HG02981 (cell line): Measurements from ENCODE around the gene GGA2.
"Not testable (repeated sequence)": the region's sequence is repeated elsewhere in the genome, so short reads cannot be mapped to it uniquely, and the experiment has no call there.

Experiments
- ATAC-seq: cut with Tn5 transposase; IDR thresholded peaks from one replicate; pipeline ENCODE4 v1.9.1; 2021; ENCODE audit warnings: mild to moderate bottlenecking, moderate library complexity; ENCODE audit not compliant: unreplicated experiment

GGA2 gene

DNA sequence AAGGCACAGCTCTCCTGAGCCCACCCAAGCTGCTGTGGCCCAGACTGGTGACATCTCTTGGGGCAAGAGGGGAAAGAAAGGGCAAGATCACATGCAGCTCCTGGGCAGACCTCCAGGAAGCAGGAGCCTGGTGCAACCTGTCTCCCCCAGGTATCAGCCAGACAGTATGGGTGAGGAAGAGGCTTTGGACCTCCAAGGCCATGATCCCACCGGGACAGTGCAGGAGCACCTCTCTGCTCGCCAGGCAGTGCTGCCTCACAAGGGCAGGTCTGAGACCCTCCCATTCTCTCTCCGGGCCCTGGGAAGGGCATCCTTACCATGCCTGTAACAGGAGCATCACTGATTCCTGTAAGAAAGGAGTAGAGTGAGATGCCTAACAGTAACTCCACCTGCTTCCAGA lies 31.7 kb downstream of the GGA2 start:
- no peak for ATAC-seq

DNA sequence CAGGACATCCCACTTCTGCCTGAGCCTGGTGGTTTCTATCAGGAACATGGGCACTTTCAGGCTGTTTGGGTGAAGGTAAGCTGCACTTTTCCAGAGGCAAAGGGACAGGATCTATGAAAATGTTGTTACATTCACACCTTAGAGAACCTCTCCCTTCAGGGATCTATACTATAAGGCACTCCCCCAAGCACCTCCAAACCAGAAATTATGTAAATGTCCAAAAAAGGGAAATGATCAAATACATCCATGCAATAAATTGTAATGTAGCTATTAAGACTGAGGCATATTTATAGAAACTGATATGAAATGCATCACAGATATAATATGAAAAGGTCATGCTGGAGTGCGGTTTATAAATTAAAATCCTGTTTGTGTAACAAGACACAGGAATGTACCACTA lies 34.0 kb downstream of the GGA2 start:
- ATAC-seq: no peak

DNA sequence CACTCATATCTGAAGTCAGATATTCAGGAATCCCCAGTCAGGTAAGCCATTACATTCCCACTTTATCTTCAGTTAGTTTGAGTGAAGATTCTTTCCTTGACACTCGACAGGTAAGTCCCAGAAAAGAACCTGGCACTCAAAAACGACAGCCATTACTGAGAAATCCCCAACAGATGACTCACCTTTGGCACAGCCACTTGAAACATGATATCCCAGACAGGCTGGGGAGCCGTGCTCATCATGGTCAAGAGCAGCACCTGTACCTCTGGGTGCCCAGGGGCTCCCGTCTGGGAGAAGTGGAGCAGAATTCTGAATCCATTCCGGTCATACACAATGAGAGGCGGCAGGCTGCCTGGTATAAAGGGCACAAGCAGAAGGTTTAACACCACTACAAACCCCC lies 40.5 kb downstream of the GGA2 start:
- no peak for ATAC-seq

DNA sequence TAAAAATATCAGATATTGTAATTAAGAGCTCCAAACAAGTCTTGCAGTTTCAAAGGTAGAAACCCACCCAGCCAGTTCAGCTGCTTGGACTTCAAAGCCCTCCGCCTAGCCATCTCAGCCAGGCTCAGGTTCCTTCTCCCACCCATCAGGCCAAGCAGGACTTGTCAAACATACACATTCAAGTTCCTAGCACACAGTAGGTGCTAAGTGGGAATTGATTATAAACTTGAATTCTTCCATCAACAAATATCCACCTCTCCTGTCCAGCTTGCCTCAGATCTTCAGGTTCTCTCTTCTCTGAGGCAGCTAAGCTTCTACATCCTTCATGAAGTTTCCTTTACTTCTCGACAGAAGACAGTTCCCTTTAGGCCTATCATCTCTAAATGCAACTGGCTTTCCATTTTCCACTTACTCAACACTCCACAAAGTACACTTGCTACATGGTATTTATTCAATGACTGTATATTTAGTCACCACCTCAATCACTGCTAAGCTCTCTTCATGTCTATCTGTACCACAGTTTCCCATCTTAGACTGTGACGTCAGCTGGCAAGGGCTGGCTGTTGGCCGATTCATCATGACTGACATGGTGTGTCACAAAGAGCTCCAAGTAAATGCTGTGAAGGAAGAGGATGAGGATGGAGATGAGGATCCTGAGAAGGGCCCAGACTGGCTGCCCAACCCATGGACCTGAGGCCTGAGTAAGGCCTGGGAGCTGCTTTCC lies 44.0 kb downstream of the GGA2 start:
- no peak for ATAC-seq

DNA sequence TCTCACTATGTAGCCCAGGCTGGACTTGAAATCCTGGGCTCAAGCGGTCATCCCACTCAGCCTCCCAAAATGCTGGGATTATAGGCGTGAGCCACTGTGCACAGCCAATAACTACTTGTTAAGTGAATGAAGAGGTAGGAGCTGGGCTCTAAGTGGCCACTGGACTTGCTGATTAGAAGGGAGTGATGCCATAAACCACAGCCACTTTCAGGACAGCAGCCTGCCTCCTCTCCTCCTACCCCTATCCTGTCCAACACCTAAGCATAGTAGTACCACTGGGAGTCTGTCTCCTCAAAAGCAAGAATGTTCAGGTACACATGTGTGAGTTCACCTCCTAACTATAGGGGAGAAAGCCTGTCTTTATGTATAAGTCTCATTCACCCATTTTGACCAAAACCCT lies 45.1 kb downstream of the GGA2 start:
- ATAC-seq: no peak

DNA sequence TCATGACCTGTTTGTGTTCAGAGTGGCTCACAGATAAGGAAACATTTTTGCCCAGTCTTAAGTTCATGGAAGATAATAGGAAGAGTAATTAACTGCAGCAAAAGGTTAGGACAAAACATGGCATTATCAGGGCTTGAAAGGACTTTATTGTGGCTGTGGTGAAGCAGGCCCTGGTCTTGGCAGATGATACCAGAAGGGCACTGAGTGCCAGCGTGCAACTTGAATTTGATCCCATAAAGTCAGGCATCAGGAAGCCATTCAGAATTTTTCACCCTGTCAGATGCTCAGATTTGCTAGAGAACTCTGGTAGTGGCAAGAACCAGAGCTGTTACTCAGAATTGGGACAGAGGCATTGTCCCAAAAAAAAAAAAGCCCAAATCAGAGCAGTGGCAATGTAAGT lies 46.1 kb downstream of the GGA2 start:
- no peak for ATAC-seq

DNA sequence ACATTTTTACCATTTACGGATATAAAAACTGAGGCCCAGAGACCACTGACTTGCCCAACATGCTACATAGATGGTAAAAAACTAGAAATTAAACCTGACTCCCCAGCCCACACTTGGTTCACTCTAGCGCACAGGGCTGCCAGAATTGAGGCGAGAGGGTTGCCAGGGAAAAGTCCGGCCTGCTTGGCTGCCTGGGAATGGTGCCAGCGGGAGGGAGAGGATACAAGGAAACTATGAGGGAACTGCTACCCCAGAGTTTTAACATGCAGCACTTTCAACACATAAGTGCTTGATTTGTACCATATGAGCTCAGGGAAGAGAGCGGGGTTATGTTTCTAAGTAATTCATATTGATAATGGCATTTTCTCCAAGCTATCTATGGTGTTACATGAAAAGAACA lies 47.3 kb downstream of the GGA2 start:
- not testable (repeated sequence) for ATAC-seq

DNA sequence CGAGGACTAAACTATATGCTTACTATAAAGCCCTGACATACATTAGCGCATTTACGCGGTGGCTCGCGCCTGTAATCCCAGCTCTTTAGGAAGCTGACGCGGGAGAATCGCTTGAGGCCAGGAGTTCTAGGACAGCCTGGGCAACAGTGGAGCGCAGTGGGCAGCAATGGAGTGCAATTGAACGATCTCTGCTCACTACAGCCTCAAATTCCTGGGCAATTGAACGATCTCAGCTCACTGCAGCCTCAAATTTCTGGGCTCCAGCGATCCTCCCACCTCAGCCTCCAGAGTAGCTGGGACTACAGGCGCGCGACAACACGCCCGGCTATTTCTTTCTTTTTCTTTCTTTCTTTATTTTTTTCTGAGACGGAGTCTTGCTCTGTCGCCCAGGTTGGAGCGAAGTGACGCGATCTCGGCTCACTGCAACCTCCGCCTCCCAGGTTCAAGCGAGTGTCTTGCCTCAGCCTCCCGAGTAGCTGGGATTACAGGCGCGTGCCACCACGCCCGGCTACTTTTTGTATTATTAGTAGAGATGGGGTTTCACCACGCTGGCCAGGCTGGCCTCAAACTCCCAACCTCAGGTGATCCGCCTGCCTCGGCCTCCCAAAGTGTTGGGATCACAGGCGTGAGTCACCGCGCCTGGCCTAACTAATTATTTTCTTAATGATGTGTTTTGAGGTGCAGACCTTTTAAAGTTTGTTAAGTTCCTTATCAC lies 56.8 kb downstream of the GGA2 start:
- peak; percentile 19 for ATAC-seq

DNA sequence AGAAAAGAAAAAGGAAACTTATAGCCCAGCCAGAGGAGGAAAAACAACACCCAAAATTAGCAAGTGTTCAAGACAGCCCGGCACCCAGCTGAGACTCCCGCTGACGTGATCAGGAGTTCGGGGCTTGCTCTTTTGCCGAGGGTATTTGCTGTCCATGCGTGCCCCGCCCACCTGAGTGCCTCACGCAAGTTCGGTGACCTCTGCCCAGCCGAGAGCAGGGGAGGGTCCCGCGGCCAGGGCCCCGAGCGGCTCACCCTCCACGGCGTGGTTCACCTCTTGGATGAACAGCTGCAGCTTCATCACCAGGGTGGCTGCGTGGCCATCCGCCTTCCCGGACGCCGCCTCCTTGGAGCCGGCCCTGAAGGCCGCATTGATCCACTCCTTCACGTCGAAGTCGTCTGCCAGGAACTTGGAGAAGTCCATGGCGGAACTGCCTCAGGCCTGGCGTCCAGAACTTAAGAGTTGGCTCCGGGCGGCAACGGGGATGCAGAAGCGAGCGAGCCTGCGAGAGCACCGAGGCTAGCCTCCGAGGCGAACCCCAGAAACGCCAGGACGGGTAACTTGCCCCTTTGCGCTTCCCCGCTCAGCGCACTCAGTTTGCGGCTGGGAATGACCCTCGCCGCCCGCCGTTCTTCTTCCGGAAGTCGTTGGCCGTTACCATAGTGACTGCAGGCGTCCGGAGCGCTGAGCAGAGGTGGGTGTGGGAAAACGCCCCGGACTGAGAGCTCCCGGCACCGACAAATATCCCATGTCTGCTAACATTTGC lies 57.5 kb downstream of the GGA2 start, which contains the start of gene COG7:
Gene COG7 (minus strand): TSS at position 618 of the 766 bp plus-strand sequence. CDS start 195 bp downstream, at position 423.
- ATAC-seq: peak; percentile 75

DNA sequence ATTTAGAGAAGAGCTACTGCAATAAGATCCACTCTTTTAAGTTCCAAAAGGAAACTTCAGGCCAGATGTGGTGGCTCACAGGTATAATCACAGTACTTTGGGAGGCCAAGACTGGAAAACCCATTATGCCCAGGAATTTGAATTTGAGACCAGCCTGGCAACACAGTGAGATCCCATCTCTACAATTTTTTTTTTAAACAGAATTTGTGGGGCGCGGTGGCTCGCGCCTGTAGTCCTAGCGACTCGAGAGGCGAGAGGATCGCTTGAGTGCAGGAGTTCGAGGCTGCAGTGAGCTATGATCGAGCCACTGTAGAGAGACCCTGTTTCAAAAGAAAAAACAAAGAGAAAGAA lies 58.1 kb downstream of the GGA2 start:
- ATAC-seq: no peak

DNA sequence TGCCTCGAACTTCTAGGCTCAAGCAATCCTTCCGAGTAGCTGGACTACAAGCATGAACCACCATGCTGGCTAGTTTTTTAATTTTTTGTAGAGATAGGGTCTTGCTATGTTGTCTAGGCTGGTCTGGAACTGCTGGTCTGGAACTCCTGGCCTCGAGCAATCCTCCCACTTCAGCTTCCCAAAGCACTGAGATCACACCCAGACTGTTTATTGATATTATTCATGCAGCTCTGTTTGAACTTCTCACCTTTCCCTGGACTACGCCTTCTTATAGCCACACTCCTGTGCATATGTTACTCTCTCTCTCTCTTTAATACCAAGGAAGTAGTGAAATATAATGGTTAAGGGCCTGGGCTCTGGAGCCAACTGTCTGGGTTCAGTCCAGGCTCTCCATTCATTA lies 61.9 kb downstream of the GGA2 start:
- ATAC-seq: no peak

DNA sequence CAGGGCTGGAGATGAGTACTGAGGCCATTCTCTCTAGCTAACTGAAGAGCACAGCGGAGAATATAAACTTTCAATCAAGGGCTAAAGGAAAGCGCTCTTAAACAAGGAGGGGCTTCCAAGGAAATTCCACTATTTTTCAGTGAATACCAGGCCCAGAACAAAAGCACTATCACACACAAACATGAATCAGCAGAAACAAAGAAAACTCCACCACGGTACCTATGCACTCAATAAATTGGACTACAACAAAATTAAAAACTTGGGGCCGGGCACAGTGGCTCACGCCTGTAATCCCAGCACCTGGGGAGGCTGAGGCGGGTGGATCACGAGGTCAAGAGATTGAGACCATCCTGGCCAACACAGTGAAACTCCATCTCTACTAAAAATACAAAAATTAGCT lies 72.8 kb downstream of the GGA2 start:
- ATAC-seq: not testable (repeated sequence)

DNA sequence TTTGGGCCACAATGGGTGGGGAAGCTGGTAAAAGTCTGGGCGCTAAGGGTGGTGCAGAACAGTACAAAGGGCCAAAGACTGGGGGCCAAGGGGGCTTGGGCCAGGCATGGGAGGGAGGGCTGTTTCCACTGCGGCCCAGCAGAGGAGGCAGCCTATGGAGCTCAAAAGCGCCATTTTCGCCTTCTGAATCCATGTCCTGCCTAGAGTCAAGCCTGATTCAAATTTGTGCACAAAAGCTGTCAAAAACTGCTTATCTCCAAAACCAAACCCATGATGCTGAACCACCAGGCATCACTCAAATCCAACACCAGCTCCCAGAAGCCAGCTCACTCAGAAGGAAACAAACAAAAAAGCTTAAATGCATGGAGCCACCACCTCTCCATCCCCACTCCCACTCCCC lies 73.3 kb downstream of the GGA2 start:
- ATAC-seq: no peak

DNA sequence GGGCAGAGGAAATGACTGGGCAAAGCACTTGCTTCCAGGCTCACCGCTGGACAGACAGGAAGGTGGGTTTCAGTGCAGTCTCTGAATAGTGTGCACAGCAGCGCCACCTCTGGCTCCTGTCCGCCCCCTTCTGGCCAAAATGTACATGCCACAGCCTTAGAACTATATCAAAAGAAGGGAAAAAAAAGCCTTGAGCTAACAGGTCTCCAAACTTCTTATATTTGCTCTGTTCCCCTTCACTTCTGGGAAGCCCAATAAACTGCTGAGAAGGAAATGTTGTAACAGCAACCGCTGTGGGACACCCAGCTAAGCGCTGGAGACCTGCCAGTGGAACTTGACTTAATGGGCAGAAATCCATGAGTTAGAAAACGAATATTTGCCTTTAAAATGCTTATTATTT lies 74.8 kb downstream of the GGA2 start:
- ATAC-seq: peak; percentile 57

DNA sequence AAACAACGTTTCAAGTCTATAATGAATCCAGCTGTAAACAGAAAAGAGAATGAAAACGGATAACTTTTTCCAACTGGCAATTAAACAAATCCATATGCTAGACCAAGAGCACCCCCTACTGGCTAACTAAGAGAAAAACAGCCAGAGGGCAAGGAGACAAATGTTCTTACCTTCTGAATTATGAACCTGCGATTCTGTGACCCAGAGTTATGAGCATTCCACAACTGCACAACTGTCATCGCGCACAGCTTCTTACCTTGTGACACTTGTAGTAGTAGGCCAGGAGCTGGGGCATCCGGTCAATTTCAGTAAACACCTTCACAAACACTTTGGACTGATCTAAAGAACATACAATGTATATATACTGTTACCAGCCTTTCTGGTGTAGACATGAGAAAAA lies 75.9 kb downstream of the GGA2 start:
- no peak for ATAC-seq

DNA sequence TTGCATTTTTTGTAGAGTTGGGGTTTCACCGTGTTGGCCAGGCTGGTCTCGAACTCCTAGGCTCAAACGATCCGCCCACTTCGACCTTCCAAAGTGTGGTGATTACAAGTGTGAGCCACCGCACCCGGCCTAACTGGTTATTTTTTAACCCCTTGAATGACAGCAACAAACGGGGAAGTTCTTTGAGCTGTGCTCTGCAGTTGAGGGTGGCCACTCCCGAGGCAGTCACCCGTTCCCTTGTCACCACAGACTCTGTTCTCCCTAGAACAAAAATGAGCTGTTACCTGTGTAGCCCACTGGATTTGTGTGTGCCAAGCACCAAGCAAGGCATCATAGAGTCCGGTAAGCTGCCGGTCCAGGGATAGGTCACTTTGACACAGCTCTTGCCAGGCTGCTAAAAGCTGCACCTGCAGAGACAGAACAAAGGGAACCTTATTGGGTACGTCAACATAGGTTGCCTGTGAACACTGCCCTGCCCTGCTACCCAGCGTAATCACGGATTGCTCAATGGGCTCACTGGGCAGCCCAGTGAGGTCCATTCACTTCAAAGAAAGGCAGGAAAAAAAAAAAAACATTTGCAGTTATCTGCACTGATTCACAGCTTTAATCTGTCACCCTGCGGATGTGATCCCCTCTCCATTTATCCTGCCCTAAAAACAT lies 76.9 kb downstream of the GGA2 start:
- ATAC-seq: no peak

DNA sequence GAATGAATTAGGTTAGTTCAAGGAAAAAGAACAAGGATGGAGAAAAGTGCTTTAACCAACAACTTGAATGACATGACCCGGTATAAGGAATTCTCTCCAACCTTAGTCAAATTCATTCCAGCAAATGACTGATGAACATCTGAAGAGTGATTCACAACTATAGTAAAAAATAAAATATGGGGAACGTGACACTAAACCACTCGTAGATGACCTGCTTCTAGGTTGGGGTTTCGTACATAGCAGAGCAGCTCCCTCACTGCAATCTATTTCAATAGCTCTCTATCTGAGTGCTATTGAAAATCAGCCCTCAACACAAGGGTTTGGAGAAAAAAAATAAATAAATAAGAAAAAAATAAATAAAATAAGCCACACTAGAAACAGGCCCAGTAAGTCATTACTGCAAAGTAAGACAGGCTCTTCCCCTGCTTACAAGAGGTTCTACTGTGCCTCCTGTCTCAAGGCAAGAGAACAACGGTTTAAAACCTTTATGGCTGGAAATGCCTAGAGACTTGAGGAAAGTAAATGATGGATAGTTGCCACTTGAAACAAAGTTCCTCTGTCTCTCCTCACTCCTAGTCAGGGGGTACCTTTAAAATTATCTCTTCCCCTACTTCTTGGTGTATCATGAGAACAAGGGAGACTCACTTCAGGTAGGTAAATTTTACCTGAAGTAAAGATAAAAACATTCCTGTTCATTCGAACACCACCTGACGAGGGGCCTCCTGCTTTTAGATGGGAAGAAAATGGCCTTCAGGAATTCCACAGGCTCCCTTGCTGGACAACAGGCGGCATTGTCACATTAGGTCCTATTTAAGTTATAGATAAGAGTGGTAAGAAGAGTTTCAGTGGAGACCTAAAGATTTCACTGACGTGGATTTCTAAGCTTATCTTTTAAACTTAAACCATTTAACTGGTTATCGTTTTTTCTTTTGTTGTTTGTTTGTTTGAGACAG lies 77.8 kb downstream of the GGA2 start:
- no peak for ATAC-seq

DNA sequence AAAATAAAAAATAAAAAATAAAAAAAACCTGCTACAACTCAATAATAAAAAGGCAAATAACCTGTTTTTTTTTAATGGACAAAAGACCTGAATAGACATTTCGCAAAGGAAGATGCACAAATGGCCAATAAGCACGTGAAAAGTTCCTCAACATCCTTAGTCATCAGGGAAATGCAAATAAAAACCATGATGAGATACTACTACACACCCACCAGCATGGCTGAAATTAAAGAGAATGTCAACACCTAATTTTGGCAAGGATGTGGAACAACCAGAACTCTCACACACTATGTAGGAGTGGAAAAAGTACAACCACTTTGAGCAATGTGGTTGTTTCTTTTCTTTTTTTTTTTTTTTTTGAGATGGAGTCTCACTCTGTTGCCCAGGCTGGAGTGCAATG lies 81.9 kb downstream of the GGA2 start:
- no peak for ATAC-seq

DNA sequence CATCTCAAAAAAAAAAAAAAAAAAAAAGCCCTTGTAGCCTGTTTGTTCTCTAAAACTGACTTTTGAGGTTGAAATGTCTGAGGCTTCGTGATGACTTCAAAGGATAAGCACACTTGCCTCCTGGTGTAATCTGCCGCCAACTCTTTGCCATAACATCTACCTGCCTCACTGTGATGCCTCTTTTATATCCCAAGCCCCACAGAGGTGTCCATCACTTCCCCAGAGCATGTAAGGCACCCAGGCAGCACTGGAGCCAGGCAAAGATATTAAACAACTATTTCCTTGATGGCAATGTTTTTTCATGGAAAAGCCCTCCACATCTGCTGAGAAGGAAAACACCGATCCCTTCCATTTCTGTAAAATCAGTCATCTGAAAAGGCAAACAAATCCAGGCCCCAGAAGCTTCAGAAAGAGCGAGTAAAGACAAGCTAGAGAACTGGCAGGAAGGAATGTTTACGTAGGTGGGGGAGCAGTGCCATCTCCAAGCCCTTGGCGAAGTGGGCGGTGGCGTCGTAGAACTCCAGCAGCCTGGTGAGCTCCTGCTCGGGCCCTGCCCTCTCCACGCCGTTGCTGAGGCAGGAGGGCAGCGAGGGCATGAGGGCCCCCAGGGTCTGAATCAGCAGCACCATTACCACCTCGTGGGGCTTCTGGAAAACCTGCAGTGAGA lies 85.9 kb downstream of the GGA2 start:
- ATAC-seq: no peak
